Measurements from ENCODE around the gene CLIC4.

- TF ChIP-seq CTCF (IDR thresholded peaks at IDR 0.05) (no peak), POLR2A (IDR thresholded peaks at IDR 0.05) (no peak)
Measured at GRCh38 chr1:24822887-24823286, 77.6 kb downstream of the CLIC4 start.
